SK-N-SH (cell line): ENCODE results near the gene SLC17A5. TPM values are rescaled to one million over a fixed set of nuclear protein-coding genes. Genes with fewer than 3 reads are reported as not detected.

Source experiments
- CTCF ChIA-PET: fragments of 300-600, 350-600 bp; formaldehyde crosslinking; extraction: SDS; loops from one replicate; lab custom pipeline; 2021; lab: Yijun Ruan, JAX
- POLR2A ChIA-PET: fragments of 350-600 bp; sonication (Branson Sonifier 250); formaldehyde crosslinking; extraction: SDS; loops from one replicate; lab custom pipeline; 2020; ENCODE audit warnings: antibody characterized with exemption, inconsistent platforms; lab: Yijun Ruan, JAX
- DNase-seq: peaks from one replicate; pipeline ENCODE4 v3.0.0; 2012
- H2AFZ ChIP-seq: fragments of 200-600 bp; sonication (generic); 2 replicates; pipeline ENCODE4 v1.8.1; 2016; ENCODE audit warnings: antibody characterized with exemption, mild to moderate bottlenecking, low read depth
- H3F3A ChIP-seq: fragments of 200-600 bp; sonication (generic); replicated peaks from 2 replicates; pipeline ENCODE3; 2016; ENCODE audit warnings: antibody characterized with exemption, mild to moderate bottlenecking; ENCODE audit not compliant: insufficient read depth
- H3K27ac ChIP-seq, 2 experiments: fragments of 200-500 bp in 1 of 2; fragments of 200-600 bp in 1 of 2; sonication (Bioruptor generic) in 1 of 2; sonication (generic), shearing (Covaris generic) in 1 of 2; 2 replicates each; pipeline versions ENCODE4 v1.5.1 to v1.6.1; 2014 to 2016; ENCODE audit warnings: low read depth in 2 of 2, inconsistent platforms in 1 of 2, low read length in 1 of 2, mild to moderate bottlenecking in 1 of 2, mixed read lengths in 1 of 2
- H3K27me3 ChIP-seq: fragments of 200-600 bp; sonication (generic), shearing (Covaris generic); 2 replicates; pipeline ENCODE4 v1.6.1; 2016; ENCODE audit warnings: mixed run types; ENCODE audit not compliant: insufficient read depth
- H3K36me3 ChIP-seq, 2 experiments: fragments of 200-500 bp in 1 of 2; fragments of 200-600 bp in 1 of 2; sonication (Bioruptor generic) in 1 of 2; sonication (generic) in 1 of 2; replicated peaks in 1 of 2; 2 replicates each; pipeline versions ENCODE3 to v1.5.1; 2014 to 2016; ENCODE audit warnings: low read length in 1 of 2, mild to moderate bottlenecking in 1 of 2; ENCODE audit not compliant: insufficient read depth in 2 of 2, control insufficient read depth in 1 of 2
- H3K4me1 ChIP-seq, 2 experiments: fragments of 200-500 bp in 1 of 2; fragments of 200-600 bp in 1 of 2; sonication (Bioruptor generic) in 1 of 2; sonication (generic), shearing (Covaris generic) in 1 of 2; 2 replicates each; pipeline versions ENCODE4 v1.5.1 to v1.6.1; 2014 to 2016; ENCODE audit warnings: low read depth in 1 of 2, low read length in 1 of 2, mixed run types in 1 of 2; ENCODE audit not compliant: insufficient read depth in 2 of 2, control insufficient read depth in 1 of 2
- H3K4me2 ChIP-seq: fragments of 200-600 bp; sonication (generic), shearing (Covaris generic); 2 replicates; pipeline ENCODE4 v1.6.1; 2017; ENCODE audit warnings: mixed run types
- H3K4me3 ChIP-seq, 2 experiments: fragments of 200-500 bp in 1 of 2; fragments of 200-600 bp in 1 of 2; sonication (Bioruptor generic) in 1 of 2; sonication (generic), shearing (Covaris generic) in 1 of 2; 2 replicates each; pipeline versions ENCODE4 v1.5.1 to v1.8.1; 2014 to 2016; ENCODE audit warnings: low read depth in 2 of 2, inconsistent platforms in 1 of 2, low read length in 1 of 2, mild to moderate bottlenecking in 1 of 2, mixed read lengths in 1 of 2, moderate library complexity in 1 of 2
- H3K79me2 ChIP-seq: fragments of 200-600 bp; sonication (generic); 2 replicates; pipeline ENCODE4 v1.8.1; 2017; ENCODE audit warnings: mild to moderate bottlenecking; ENCODE audit not compliant: insufficient read depth
- H3K9ac ChIP-seq: fragments of 200-600 bp; sonication (generic); 2 replicates; pipeline ENCODE4 v1.6.1; 2017; ENCODE audit warnings: mixed run types
- H3K9me2 ChIP-seq: fragments of 200-600 bp; sonication (generic); 2 replicates; pipeline ENCODE4 v1.6.1; 2017; ENCODE audit warnings: mixed run types
- H3K9me3 ChIP-seq: fragments of 200-600 bp; sonication (generic); 2 replicates; pipeline ENCODE4 v1.6.1; 2017; ENCODE audit warnings: mixed run types, mild to moderate bottlenecking, moderate library complexity
- H4K20me1 ChIP-seq: fragments of 200-600 bp; sonication (generic); 2 replicates; pipeline ENCODE4 v1.6.1; 2017; ENCODE audit warnings: mild to moderate bottlenecking, mixed run types; ENCODE audit not compliant: insufficient read depth
- CHD2 ChIP-seq: fragments of 150-350 bp; IDR thresholded peaks from 2 replicates; pipeline ENCODE4 v1.6.1; 2018; ENCODE audit warnings: low read length; ENCODE audit not compliant: partially characterized antibody
- ELF1 ChIP-seq: IDR thresholded peaks from 2 replicates; pipeline ENCODE4 v1.4.0; 2012
- EP300 ChIP-seq, 2 experiments: IDR thresholded peaks; 2 replicates each; pipeline versions ENCODE4 v1.4.0 to v1.6.1; 2012; ENCODE audit warnings: borderline replicate concordance in 1 of 2, low read depth in 1 of 2, low read length in 1 of 2
- EZH2phosphoT487 ChIP-seq: fragments of 200-600 bp; sonication (generic); IDR thresholded peaks from 2 replicates; pipeline ENCODE4 v1.6.1; 2017; ENCODE audit warnings: low read depth, mixed run types, mild to moderate bottlenecking, antibody characterized with exemption, moderate library complexity, borderline replicate concordance
- FOSL2 ChIP-seq: IDR thresholded peaks from 2 replicates; pipeline ENCODE4 v1.4.0; 2012; ENCODE audit warnings: low read depth, mild to moderate bottlenecking, moderate library complexity, borderline replicate concordance
- GABPA ChIP-seq: IDR thresholded peaks from 2 replicates; pipeline ENCODE4 v1.4.0; 2012; ENCODE audit warnings: low read depth, mild to moderate bottlenecking
- NRF1 ChIP-seq: IDR thresholded peaks from 2 replicates; pipeline ENCODE4 v1.6.1; 2012; ENCODE audit warnings: low read depth, mild to moderate bottlenecking, low read length
- POLR2AphosphoS5 ChIP-seq: IDR thresholded peaks from 2 replicates; pipeline ENCODE4 v1.6.1; 2012; ENCODE audit warnings: low read depth, low read length
- SIN3A ChIP-seq: IDR thresholded peaks from 2 replicates; pipeline ENCODE4 v1.6.1; 2012; ENCODE audit warnings: low read depth, mild to moderate bottlenecking, low read length, moderate library complexity, borderline replicate concordance
- TAF1 ChIP-seq: IDR thresholded peaks from 2 replicates; pipeline ENCODE4 v1.6.1; 2012; ENCODE audit warnings: low read depth, mild to moderate bottlenecking, low read length, moderate library complexity, borderline replicate concordance
- USF2 ChIP-seq: fragments of 150-350 bp; IDR thresholded peaks from 2 replicates; pipeline ENCODE4 v1.6.1; 2017; ENCODE audit warnings: antibody characterized with exemption, low read length, low read depth, borderline replicate concordance
- WGBS: methylation state at CpG from one replicate; pipeline ENCODE4 v1.1.6; 2017; ENCODE audit warnings: low lambda C conversion rate; 5-methylcytosine and 5-hydroxymethylcytosine counted together
- polyA plus RNA-seq, 3 experiments: library from polyadenylated mRNA; depleted of rRNA; stranded (reverse); fragments of >200 nt; gene quantifications; 2 replicates each; pipeline ENCODE4 v1.2.3, GENCODE V29; 2012
- TF ChIP-seq, protein P1 (sequence below): IDR thresholded peaks from 2 replicates; pipeline ENCODE4; 2012
- TF ChIP-seq, protein P2 (sequence below): fragments of 150-350 bp; IDR thresholded peaks from 2 replicates; pipeline ENCODE4 v1.6.1; 2016; ENCODE audit warnings: mild to moderate bottlenecking, low read depth, low read length
- TF ChIP-seq, protein P3 (sequence below): IDR thresholded peaks from 2 replicates; pipeline ENCODE4 v1.4.0; 2012; ENCODE audit warnings: low read depth, borderline replicate concordance

SLC17A5 gene
- polyA plus RNA-seq, 1 of the 3 experiments (the other 2 are of a cell fraction) = 9.2 TPM

DNA sequence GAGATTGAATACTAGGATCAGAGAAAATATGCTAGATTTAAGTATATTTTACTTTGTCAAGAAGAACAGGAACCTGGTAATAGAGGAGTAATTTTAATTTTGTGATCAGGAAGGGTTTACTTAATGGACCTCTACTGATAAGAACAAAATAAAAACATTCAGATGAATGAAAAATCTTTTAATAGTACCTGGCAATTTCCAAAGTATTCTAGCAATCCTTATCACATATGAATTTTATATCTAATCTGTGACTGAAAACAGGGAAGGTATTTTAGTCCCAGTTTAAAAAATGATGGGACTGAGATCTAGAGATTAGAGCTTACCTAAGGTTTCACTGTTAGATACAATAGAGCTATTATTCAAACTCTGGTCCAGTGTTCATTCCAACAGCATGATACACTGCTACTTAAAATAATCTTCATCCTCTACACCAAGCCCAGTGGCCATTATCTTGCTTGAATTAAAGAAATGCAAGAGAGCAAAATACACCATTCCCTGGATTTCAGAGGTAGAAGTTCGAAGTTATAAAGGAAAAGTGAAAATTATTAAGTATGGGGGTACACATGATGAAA is 13.5 kb downstream of the SLC17A5 start (continued):
- TF ChIP-seq USF2 = no peak
- TF ChIP-seq, all 33 proteins: peak for 6

- ChIA-PET CTCF (interaction anchor here (1.4 kb wide), 1 partner anchor 14 kb away, joined by 5 read pairs; no protein-coding TSS in a partner anchor), POLR2A (interaction anchor here (0.5 kb wide), 1 partner anchor 200 kb away, joined by 3 read pairs; no protein-coding TSS in a partner anchor)
- TF ChIP-seq, protein P1, sequence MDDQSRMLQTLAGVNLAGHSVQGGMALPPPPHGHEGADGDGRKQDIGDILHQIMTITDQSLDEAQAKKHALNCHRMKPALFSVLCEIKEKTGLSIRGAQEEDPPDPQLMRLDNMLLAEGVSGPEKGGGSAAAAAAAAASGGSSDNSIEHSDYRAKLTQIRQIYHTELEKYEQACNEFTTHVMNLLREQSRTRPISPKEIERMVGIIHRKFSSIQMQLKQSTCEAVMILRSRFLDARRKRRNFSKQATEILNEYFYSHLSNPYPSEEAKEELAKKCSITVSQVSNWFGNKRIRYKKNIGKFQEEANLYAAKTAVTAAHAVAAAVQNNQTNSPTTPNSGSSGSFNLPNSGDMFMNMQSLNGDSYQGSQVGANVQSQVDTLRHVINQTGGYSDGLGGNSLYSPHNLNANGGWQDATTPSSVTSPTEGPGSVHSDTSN = no peak
- no peak for TF ChIP-seq CHD2
- no peak for TF ChIP-seq EZH2phosphoT487
- TF ChIP-seq ELF1 = no peak
- no peak for TF ChIP-seq SIN3A
- no peak for TF ChIP-seq FOSL2
- TF ChIP-seq, protein P2, sequence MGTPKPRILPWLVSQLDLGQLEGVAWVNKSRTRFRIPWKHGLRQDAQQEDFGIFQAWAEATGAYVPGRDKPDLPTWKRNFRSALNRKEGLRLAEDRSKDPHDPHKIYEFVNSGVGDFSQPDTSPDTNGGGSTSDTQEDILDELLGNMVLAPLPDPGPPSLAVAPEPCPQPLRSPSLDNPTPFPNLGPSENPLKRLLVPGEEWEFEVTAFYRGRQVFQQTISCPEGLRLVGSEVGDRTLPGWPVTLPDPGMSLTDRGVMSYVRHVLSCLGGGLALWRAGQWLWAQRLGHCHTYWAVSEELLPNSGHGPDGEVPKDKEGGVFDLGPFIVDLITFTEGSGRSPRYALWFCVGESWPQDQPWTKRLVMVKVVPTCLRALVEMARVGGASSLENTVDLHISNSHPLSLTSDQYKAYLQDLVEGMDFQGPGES = no peak
- TF ChIP-seq POLR2AphosphoS5 = no peak
- no peak for TF ChIP-seq NRF1
- TF ChIP-seq GABPA = no peak
- TF ChIP-seq TAF1 = no peak
- TF ChIP-seq EP300 (IDR thresholded peaks at IDR 0.05; ENCODE audit: borderline replicate concordance in 1 of 2, low read depth in 1 of 2, low read length in 1 of 2) = no peak
- TF ChIP-seq, protein P3, sequence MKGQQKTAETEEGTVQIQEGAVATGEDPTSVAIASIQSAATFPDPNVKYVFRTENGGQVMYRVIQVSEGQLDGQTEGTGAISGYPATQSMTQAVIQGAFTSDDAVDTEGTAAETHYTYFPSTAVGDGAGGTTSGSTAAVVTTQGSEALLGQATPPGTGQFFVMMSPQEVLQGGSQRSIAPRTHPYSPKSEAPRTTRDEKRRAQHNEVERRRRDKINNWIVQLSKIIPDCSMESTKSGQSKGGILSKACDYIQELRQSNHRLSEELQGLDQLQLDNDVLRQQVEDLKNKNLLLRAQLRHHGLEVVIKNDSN = no peak
- no peaks in the 10 kb centered on the region for H3K9me3 ChIP-seq
- DNase-seq = no peak
- H3K9ac ChIP-seq = no peak overlapping the region
- no peak overlapping the region for H3K4me3 ChIP-seq
- no peak overlapping the region for H3K27ac ChIP-seq
- H3K4me1 ChIP-seq = peaks cover 0 to 11% of the 10 kb centered on the region in 2 experiments; a peak in 1 of 4 replicates
- H3F3A ChIP-seq = peaks cover 25% of the 10 kb centered on the region
- H3K36me3 ChIP-seq = peaks cover 4 to 39% of the 10 kb centered on the region in 2 experiments
- H4K20me1 ChIP-seq = no peaks in the 10 kb centered on the region
- H3K27me3 ChIP-seq = no peaks in the 10 kb centered on the region
- no peak overlapping the region for H3K4me2 ChIP-seq
- no peak overlapping the region for H2AFZ ChIP-seq
- 91% methylated on average over 4 of the region's 4 CpGs for WGBS
- H3K79me2 ChIP-seq = no peaks in the 10 kb centered on the region
- H3K9me2 ChIP-seq = no peaks in the 10 kb centered on the region
Measured at GRCh38 chr6:73639040-73639439, 14.8 kb downstream of the SLC17A5 start.
